CD14-positive monocyte (primary cell): ENCODE measurements around the gene RNF187. TPM values are rescaled to one million over a fixed set of nuclear protein-coding genes. Genes with fewer than 3 reads are reported as not detected.

Experiments
- DNase-seq, 3 donors: peaks; one replicate each; pipeline ENCODE4 v3.0.0-alpha.2; 2011 to 2022
- H2AFZ ChIP-seq: 2 replicates; pipeline ENCODE4 v1.6.0; 2012; ENCODE audit warnings: mild to moderate bottlenecking, low read depth, low read length, inconsistent platforms; ENCODE audit not compliant: insufficient read depth, poor library complexity, severe bottlenecking
- H3K27ac ChIP-seq, 2 donors: 1 replicate in 1 of 2; 2 replicates in 1 of 2; pipeline ENCODE4 v1.5.1; 2012 to 2013; ENCODE audit warnings: low read length in 2 of 2, control low read depth in 1 of 2, inconsistent platforms in 1 of 2, low read depth in 1 of 2, mild to moderate bottlenecking in 1 of 2
- H3K27me3 ChIP-seq, 2 donors: one replicate each; pipeline versions ENCODE4 v1.6.0 to v1.6.1; 2011 to 2013; ENCODE audit warnings: low read length in 2 of 2; ENCODE audit not compliant: control insufficient read depth in 2 of 2, insufficient read depth in 2 of 2
- H3K36me3 ChIP-seq, 2 donors: replicated peaks in 1 of 2; 1 replicate in 1 of 2; 2 replicates in 1 of 2; pipeline versions ENCODE4 v1.5.1 to v1.6.1; 2012 to 2013; ENCODE audit warnings: low read length in 2 of 2, control low read depth in 1 of 2, inconsistent platforms in 1 of 2, mild to moderate bottlenecking in 1 of 2; ENCODE audit not compliant: insufficient read depth in 2 of 2, control insufficient read depth in 1 of 2
- H3K4me1 ChIP-seq, 2 donors: 1 replicate in 1 of 2; 2 replicates in 1 of 2; pipeline versions ENCODE4 v1.5.1 to v1.6.1; 2012 to 2013; ENCODE audit warnings: low read length in 2 of 2, control low read depth in 1 of 2, inconsistent platforms in 1 of 2, mild to moderate bottlenecking in 1 of 2, moderate library complexity in 1 of 2; ENCODE audit not compliant: insufficient read depth in 2 of 2, control insufficient read depth in 1 of 2
- H3K4me2 ChIP-seq: replicated peaks from 2 replicates; pipeline ENCODE3; 2012; ENCODE audit warnings: low read length, moderate library complexity, mild to moderate bottlenecking; ENCODE audit not compliant: poor library complexity, severe bottlenecking; ENCODE audit errors: extremely low read depth
- H3K4me3 ChIP-seq, 3 experiments: fragments of 200-600 bp in 1 of 3; sonication (generic) in 1 of 3; replicated peaks in 1 of 3; 1 replicate in 2 of 3; 2 replicates in 1 of 3; pipeline ENCODE4 v1.5.1; 2011 to 2013; ENCODE audit warnings: low read length in 3 of 3, mild to moderate bottlenecking in 3 of 3, control low read depth in 2 of 3, low read depth in 2 of 3, inconsistent platforms in 1 of 3, moderate library complexity in 1 of 3
- H3K79me2 ChIP-seq: 2 replicates; pipeline ENCODE4 v1.6.0; 2012; ENCODE audit warnings: mild to moderate bottlenecking, control low read depth, inconsistent platforms, low read length, moderate library complexity; ENCODE audit not compliant: insufficient read depth
- H3K9ac ChIP-seq: 2 replicates; pipeline ENCODE4 v1.6.0; 2017; ENCODE audit warnings: low read length, mild to moderate bottlenecking; ENCODE audit not compliant: insufficient read depth, poor library complexity, severe bottlenecking
- H3K9me3 ChIP-seq, 2 donors: replicated peaks in 1 of 2; 1 replicate in 1 of 2; 2 replicates in 1 of 2; pipeline versions ENCODE4 v1.5.1 to v1.6.1; 2012 to 2013; ENCODE audit warnings: low read length in 2 of 2, control low read depth in 1 of 2; ENCODE audit not compliant: control insufficient read depth in 1 of 2, insufficient read depth in 1 of 2
- H4K20me1 ChIP-seq: 2 replicates; pipeline ENCODE4 v1.6.0; 2012; ENCODE audit warnings: mild to moderate bottlenecking, low read length, control low read depth, moderate library complexity; ENCODE audit not compliant: insufficient read depth
- H3K27ac Mint-ChIP-seq, 7 donors: one replicate each; pipeline ENCODE4 v1.8.0; 2020; ENCODE audit warnings: mild to moderate bottlenecking in 7 of 7, mixed read lengths in 7 of 7, moderate library complexity in 6 of 7, inconsistent platforms in 2 of 7
- H3K27me3 Mint-ChIP-seq, 3 donors: one replicate each; pipeline ENCODE4 v1.8.0; 2021 to 2022; ENCODE audit warnings: low read depth in 3 of 3, mild to moderate bottlenecking in 3 of 3, mixed read lengths in 3 of 3, moderate library complexity in 3 of 3, inconsistent platforms in 1 of 3
- H3K36me3 Mint-ChIP-seq, 2 donors: one replicate each; pipeline ENCODE4 v1.8.0; 2020; ENCODE audit warnings: mixed read lengths in 2 of 2, inconsistent platforms in 1 of 2, mild to moderate bottlenecking in 1 of 2
- H3K4me1 Mint-ChIP-seq: one replicate; pipeline ENCODE4 v1.8.0; 2020; ENCODE audit warnings: mild to moderate bottlenecking, mixed read lengths
- H3K4me3 Mint-ChIP-seq, 2 donors: one replicate each; pipeline ENCODE4 v1.8.0; 2020; ENCODE audit warnings: mild to moderate bottlenecking in 2 of 2, mixed read lengths in 2 of 2, moderate library complexity in 1 of 2
- H3K9me3 Mint-ChIP-seq, 7 donors: one replicate each; pipeline ENCODE4 v1.8.0; 2020 to 2022; ENCODE audit warnings: mixed read lengths in 7 of 7, mild to moderate bottlenecking in 6 of 7, moderate library complexity in 6 of 7, inconsistent platforms in 2 of 7
- WGBS: methylation state at CpG from one replicate; pipeline ENCODE4 v1.1.5; 2013; ENCODE audit warnings: missing lambda C conversion rate; ENCODE audit not compliant: insufficient coverage; 5-methylcytosine and 5-hydroxymethylcytosine counted together
- intact Hi-C, 2 donors: fragments of 100-400 bp; cut with micrococcal nuclease; formaldehyde crosslinking; loops; one replicate each; pipeline versions ENCODE4 v1.15.0 to v1.15.1; 2023
- polyA plus RNA-seq, 3 donors: library from polyadenylated mRNA; depleted of rRNA in 1 of 3; unstranded in 2 of 3; stranded (reverse) in 1 of 3; fragments of 300-500 nt in 2 of 3; fragments of >200 nt in 1 of 3; fragmentation: Illumina TruSeq in 2 of 3; gene quantifications; 1 replicate in 2 of 3; 2 replicates in 1 of 3; pipeline ENCODE4 v1.2.3, GENCODE V29; 2012 to 2021
- TF ChIP-seq, protein P1 (sequence below): fragments of 200-600 bp; IDR thresholded peaks from one replicate; pipeline ENCODE4 v1.8.0; 2022; ENCODE audit warnings: antibody characterized with exemption, mild to moderate bottlenecking

The RNF187 gene
- polyA plus RNA-seq, 3 donors = 5.9 to 27.6 (median 24.6) TPM

DNA sequence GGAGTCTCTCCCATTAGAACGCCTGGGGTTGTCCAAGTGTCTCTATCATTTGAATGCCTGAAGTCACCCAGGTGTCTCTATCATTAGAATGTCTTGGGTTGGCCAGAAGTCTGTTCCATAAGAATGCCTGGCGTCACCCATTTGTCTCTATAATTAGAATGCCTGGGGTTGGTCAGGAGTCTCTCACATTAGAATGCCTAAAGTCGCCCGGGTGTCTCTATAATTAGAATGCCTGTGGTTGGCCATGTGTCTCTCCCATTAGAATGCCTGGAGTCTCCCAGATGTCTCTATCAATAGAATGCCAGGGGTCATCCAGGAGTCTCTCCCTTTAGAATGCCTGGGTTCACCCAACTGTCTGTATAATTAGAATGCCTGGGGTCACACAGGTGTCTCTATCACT is 54.5 kb downstream of the RNF187 start:
- Histone ChIP-seq H3K27ac (no peak overlapping the region), H3K9me3 (peaks cover 14 to 25% of the 10 kb centered on the region in 2 donors), H3K9ac (no peak overlapping the region), H3K4me1 (no peaks in the 10 kb centered on the region), H2AFZ (no peak overlapping the region), H3K4me2 (no peak overlapping the region), H3K79me2 (no peaks in the 10 kb centered on the region), H3K4me3 (no peak overlapping the region), H4K20me1 (no peaks in the 10 kb centered on the region), H3K27me3 (no peaks in the 10 kb centered on the region), H3K36me3 (no peaks in the 10 kb centered on the region)
- DNase-seq = no peak
- intact Hi-C loops = no loop called here
- no peaks in the 10 kb centered on the region for H3K36me3 Mint-ChIP-seq
- H3K4me1 Mint-ChIP-seq = no peaks in the 10 kb centered on the region
- peaks cover 16 to 49% (median 23%) of the 10 kb centered on the region in 7 donors for H3K9me3 Mint-ChIP-seq
- no peak overlapping the region for H3K27ac Mint-ChIP-seq
- TF ChIP-seq, protein P1, sequence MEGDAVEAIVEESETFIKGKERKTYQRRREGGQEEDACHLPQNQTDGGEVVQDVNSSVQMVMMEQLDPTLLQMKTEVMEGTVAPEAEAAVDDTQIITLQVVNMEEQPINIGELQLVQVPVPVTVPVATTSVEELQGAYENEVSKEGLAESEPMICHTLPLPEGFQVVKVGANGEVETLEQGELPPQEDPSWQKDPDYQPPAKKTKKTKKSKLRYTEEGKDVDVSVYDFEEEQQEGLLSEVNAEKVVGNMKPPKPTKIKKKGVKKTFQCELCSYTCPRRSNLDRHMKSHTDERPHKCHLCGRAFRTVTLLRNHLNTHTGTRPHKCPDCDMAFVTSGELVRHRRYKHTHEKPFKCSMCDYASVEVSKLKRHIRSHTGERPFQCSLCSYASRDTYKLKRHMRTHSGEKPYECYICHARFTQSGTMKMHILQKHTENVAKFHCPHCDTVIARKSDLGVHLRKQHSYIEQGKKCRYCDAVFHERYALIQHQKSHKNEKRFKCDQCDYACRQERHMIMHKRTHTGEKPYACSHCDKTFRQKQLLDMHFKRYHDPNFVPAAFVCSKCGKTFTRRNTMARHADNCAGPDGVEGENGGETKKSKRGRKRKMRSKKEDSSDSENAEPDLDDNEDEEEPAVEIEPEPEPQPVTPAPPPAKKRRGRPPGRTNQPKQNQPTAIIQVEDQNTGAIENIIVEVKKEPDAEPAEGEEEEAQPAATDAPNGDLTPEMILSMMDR = no peak
- WGBS = 57% methylated on average over 1 of the region's 4 CpGs
- peaks cover 1 to 9% (median 8%) of the 10 kb centered on the region in 3 donors for H3K27me3 Mint-ChIP-seq
- H3K4me3 Mint-ChIP-seq = no peak overlapping the region

DNA sequence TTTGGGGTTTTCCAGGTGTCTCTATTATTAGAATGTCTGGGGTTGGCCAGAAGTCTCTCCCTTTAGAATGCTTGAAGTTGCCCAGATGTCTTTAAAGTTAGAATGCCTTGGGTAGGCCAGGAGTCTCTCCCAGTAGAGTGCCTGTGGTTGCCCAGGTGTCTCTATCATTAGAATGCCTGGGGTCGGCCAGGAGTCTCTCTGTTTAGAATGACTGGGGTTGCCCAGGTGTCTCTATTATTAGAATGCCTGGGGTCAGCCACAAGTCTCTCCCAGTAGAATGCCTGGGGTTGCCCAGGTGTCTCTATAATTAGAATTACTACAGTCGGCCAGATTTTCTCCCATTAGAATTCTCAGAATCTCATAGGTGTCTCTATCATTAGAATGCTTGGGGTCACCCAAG is 55.2 kb downstream of the RNF187 start:
- no peaks in the 10 kb centered on the region for H3K4me1 ChIP-seq
- H2AFZ ChIP-seq = no peak overlapping the region
- Mint-ChIP-seq H3K4me1 (no peaks in the 10 kb centered on the region), H3K4me3 (no peak overlapping the region), H3K36me3 (no peaks in the 10 kb centered on the region), H3K27ac (no peak overlapping the region), H3K9me3 (peaks cover 11 to 43% (median 17%) of the 10 kb centered on the region in 7 donors), H3K27me3 (peaks cover 1 to 12% (median 7%) of the 10 kb centered on the region in 3 donors)
- no peaks in the 10 kb centered on the region for H4K20me1 ChIP-seq
- TF ChIP-seq, protein P1 = no peak
- H3K9ac ChIP-seq = no peak overlapping the region
- no peak overlapping the region for H3K27ac ChIP-seq
- H3K36me3 ChIP-seq = no peaks in the 10 kb centered on the region
- no peak overlapping the region for H3K4me2 ChIP-seq
- no peaks in the 10 kb centered on the region for H3K27me3 ChIP-seq
- no peak for DNase-seq
- 83% methylated on average over 1 of the region's 2 CpGs for WGBS
- intact Hi-C loops = no loop called here
- no peaks in the 10 kb centered on the region for H3K79me2 ChIP-seq
- peaks cover 10 to 21% of the 10 kb centered on the region in 2 donors for H3K9me3 ChIP-seq
- H3K4me3 ChIP-seq = no peak overlapping the region
